Chondrocyte (in vitro differentiated cells): ENCODE data around the gene DNAJB6. TPM values are rescaled to one million over a fixed set of nuclear protein-coding genes. Genes with fewer than 3 reads are reported as not detected.

Experiments used
- DNase-seq: peaks from one replicate; pipeline ENCODE4 v3.0.0; 2021; ENCODE audit warnings: mixed read lengths, low spot score
- H3K27ac Mint-ChIP-seq: one replicate; pipeline ENCODE4 v1.8.0; 2021; ENCODE audit warnings: mild to moderate bottlenecking, moderate library complexity, mixed read lengths; ENCODE audit not compliant: unreplicated experiment
- H3K27me3 Mint-ChIP-seq: 2 replicates; pipeline ENCODE4 v1.8.0; 2021; ENCODE audit warnings: low read depth, mixed read lengths
- H3K36me3 Mint-ChIP-seq: 2 replicates; pipeline ENCODE4 v1.8.0; 2021; ENCODE audit warnings: low read depth, mixed read lengths
- H3K4me1 Mint-ChIP-seq: 2 replicates; pipeline ENCODE4 v1.8.0; 2021; ENCODE audit warnings: low read depth, mild to moderate bottlenecking, mixed read lengths
- H3K4me3 Mint-ChIP-seq: one replicate; pipeline ENCODE4 v1.8.0; 2021; ENCODE audit warnings: mild to moderate bottlenecking, moderate library complexity, mixed read lengths; ENCODE audit not compliant: unreplicated experiment
- H3K9me3 Mint-ChIP-seq: 2 replicates; pipeline ENCODE4 v1.8.0; 2021; ENCODE audit warnings: low read depth, mixed read lengths
- CTCF ChIP-seq: fragments of 200-600 bp; sonication (generic); IDR thresholded peaks from 2 replicates; pipeline ENCODE4 v1.5.0; 2021; ENCODE audit warnings: antibody characterized with exemption, mild to moderate bottlenecking, moderate library complexity
- total RNA-seq: library from RNA; stranded (reverse); gene quantifications from 3 replicates; pipeline ENCODE4 v1.2.1, GENCODE V29; 2021

DNAJB6 gene
- total RNA-seq, 1 donor from 2014 or later = 108 TPM

- TF ChIP-seq CTCF = no peak
- Mint-ChIP-seq H3K36me3 (peaks cover 8% of the 10 kb centered on the region), H3K9me3 (no peaks in the 10 kb centered on the region), H3K4me1 (peaks cover 35% of the 10 kb centered on the region), H3K27ac (no peak overlapping the region), H3K4me3 (no peak overlapping the region), H3K27me3 (no peaks in the 10 kb centered on the region)
- no peak for DNase-seq
These were observed 54.4 kb downstream of the DNAJB6 start for GRCh38 chr7:157391036-157391710.

- peaks cover 27% of the 10 kb centered on the region for H3K4me1 Mint-ChIP-seq
- no peak overlapping the region for H3K27ac Mint-ChIP-seq
- TF ChIP-seq CTCF = no peak
- H3K36me3 Mint-ChIP-seq = peaks cover 5% of the 10 kb centered on the region
- no peak for DNase-seq
- H3K9me3 Mint-ChIP-seq = no peaks in the 10 kb centered on the region
- no peaks in the 10 kb centered on the region for H3K27me3 Mint-ChIP-seq
- H3K4me3 Mint-ChIP-seq = no peak overlapping the region
These were observed 55.6 kb downstream of the DNAJB6 start for GRCh38 chr7:157392256-157393037.

- Mint-ChIP-seq H3K36me3 (peaks cover 6% of the 10 kb centered on the region), H3K27ac (peak overlapping the region; percentile 5), H3K27me3 (no peaks in the 10 kb centered on the region), H3K4me1 (peaks cover 42% of the 10 kb centered on the region), H3K9me3 (no peaks in the 10 kb centered on the region), H3K4me3 (no peak overlapping the region)
- no peak for TF ChIP-seq CTCF
- DNase-seq = no peak
These were observed 57.7 kb downstream of the DNAJB6 start for GRCh38 chr7:157394246-157395191.

- no peak for TF ChIP-seq CTCF
- H3K9me3 Mint-ChIP-seq = no peaks in the 10 kb centered on the region
- H3K4me1 Mint-ChIP-seq = peaks cover 35% of the 10 kb centered on the region
- no peaks in the 10 kb centered on the region for H3K27me3 Mint-ChIP-seq
- no peak for DNase-seq
- H3K27ac Mint-ChIP-seq = peak overlapping the region; percentile 59
- H3K4me3 Mint-ChIP-seq = no peak overlapping the region
- H3K36me3 Mint-ChIP-seq = peaks cover 9% of the 10 kb centered on the region
These were observed 58.4 kb downstream of the DNAJB6 start for GRCh38 chr7:157395206-157395605.
